A549 (cell line): ENCODE measurements around the gene IGHMBP2. TPM values are rescaled to one million over a fixed set of nuclear protein-coding genes. Genes with fewer than 3 reads are reported as not detected.
A peak's percentile ranks its signal among the peaks of the same experiment; 100 is the strongest.

Experiments
- ATAC-seq, 2 experiments: fragments of 200-7000 bp in 1 of 2; fragments of >200 bp in 1 of 2; cut with Nextera tagmentation in 1 of 2; cut with Tn5 transposase in 1 of 2; 3 replicates each; pipeline versions ENCODE4 v1.8.0 to v1.9.1; 2018 to 2020; ENCODE audit warnings: mild to moderate bottlenecking in 1 of 2, moderate library complexity in 1 of 2
- CTCF ChIA-PET: fragments of 300-600 bp; sonication (Branson Sonifier 250); formaldehyde crosslinking; extraction: SDS; loops from one replicate; lab custom pipeline; 2021; ENCODE audit warnings: antibody characterized with exemption, inconsistent platforms; lab: Yijun Ruan, JAX
- POLR2A ChIA-PET: fragments of 350-600 bp; formaldehyde crosslinking; extraction: SDS; loops from one replicate; lab custom pipeline; 2021; ENCODE audit warnings: antibody characterized with exemption, inconsistent platforms; lab: Yijun Ruan, JAX
- DNase-seq, 2 experiments: peaks; one replicate each; pipeline versions ENCODE4 v3.0.0 to v3.0.0-alpha.2; 2011 to 2016; ENCODE audit warnings: low read depth in 1 of 2, low spot score in 1 of 2
- FAIRE-seq: peaks from 2 replicates; lab custom pipeline; 2011; peaks lifted over from hg19 to GRCh38; lab: Jason Lieb, UNC
- H3K27ac ChIP-seq, 2 experiments: fragments of >200 bp; sonication (Bioruptor Twin); formaldehyde crosslinking; 3 replicates each; pipeline ENCODE4 v1.5.1; 2016 to 2017
- H3K4me1 ChIP-seq: fragments of >200 bp; sonication (Bioruptor Twin); formaldehyde crosslinking; 3 replicates; pipeline ENCODE4 v1.6.1; 2016
- H3K4me2 ChIP-seq: fragments of >200 bp; sonication (Bioruptor Twin); formaldehyde crosslinking; 3 replicates; pipeline ENCODE4 v1.6.1; 2016
- H3K4me3 ChIP-seq: fragments of >200 bp; sonication (Bioruptor Twin); formaldehyde crosslinking; 3 replicates; pipeline ENCODE4 v1.5.1; 2016
- H3K9me3 ChIP-seq: fragments of >200 bp; sonication (Bioruptor Twin); formaldehyde crosslinking; 3 replicates; pipeline ENCODE4 v1.6.1; 2016
- CTCF ChIP-seq: fragments of >200 bp; sonication (Bioruptor Twin); formaldehyde crosslinking; IDR thresholded peaks from 3 replicates; pipeline ENCODE4 v1.5.1; 2016
- FOXS1 ChIP-seq: fragments of 250-450 bp; sonication (Bioruptor Pico); IDR thresholded peaks from 2 replicates; pipeline ENCODE4 v1.5.0; 2020; ENCODE audit warnings: mild to moderate bottlenecking, moderate library complexity
- HDAC2 ChIP-seq: fragments of 200-600 bp; sonication (generic); IDR thresholded peaks from 2 replicates; pipeline ENCODE4 v1.6.1; 2016
- HMGXB4 ChIP-seq: fragments of 250-450 bp; sonication (Bioruptor Pico); IDR thresholded peaks from 2 replicates; pipeline ENCODE4 v1.5.0; 2021; ENCODE audit warnings: mild to moderate bottlenecking, moderate library complexity, borderline replicate concordance
- HOXA7 ChIP-seq: fragments of 250-450 bp; sonication (Bioruptor Pico); IDR thresholded peaks from 2 replicates; pipeline ENCODE4 v1.5.0; 2020; ENCODE audit warnings: mild to moderate bottlenecking, moderate library complexity
- HOXB13 ChIP-seq: fragments of 250-450 bp; sonication (Bioruptor Pico); IDR thresholded peaks from 2 replicates; pipeline ENCODE4 v1.5.0; 2020; ENCODE audit warnings: low read depth, mild to moderate bottlenecking, moderate library complexity
- KDM5A ChIP-seq: fragments of 200-600 bp; sonication (generic); IDR thresholded peaks from 2 replicates; pipeline ENCODE4 v1.6.1; 2016; ENCODE audit warnings: antibody characterized with exemption, mild to moderate bottlenecking
- MAZ ChIP-seq: fragments of 150-350 bp; IDR thresholded peaks from 2 replicates; pipeline ENCODE4 v1.6.1; 2014; ENCODE audit warnings: antibody characterized with exemption, low read depth, low read length, borderline replicate concordance
- NFE2L2 ChIP-seq: fragments of 150-350 bp; conservative IDR thresholded peaks from 2 replicates; pipeline ENCODE4 v1.6.1; 2014; ENCODE audit warnings: low read length
- POLR2AphosphoS2 ChIP-seq: conservative IDR thresholded peaks from 2 replicates; pipeline ENCODE4 v1.6.1; 2012; ENCODE audit warnings: low read length, improper control_type of control experiment, inconsistent platforms
- RAD21 ChIP-seq, 2 experiments: fragments of >200 bp in 1 of 2; sonication (Bioruptor Twin) in 1 of 2; formaldehyde crosslinking in 1 of 2; IDR thresholded peaks in 1 of 2; conservative IDR thresholded peaks in 1 of 2; 2 replicates in 1 of 2; 3 replicates in 1 of 2; pipeline ENCODE4 v1.6.1; 2012 to 2018; ENCODE audit warnings: inconsistent platforms in 1 of 2
- RARB ChIP-seq: fragments of 250-450 bp; sonication (Bioruptor Pico); IDR thresholded peaks from 2 replicates; pipeline ENCODE4 v1.8.0; 2021; ENCODE audit warnings: mild to moderate bottlenecking, moderate library complexity
- RNF2 ChIP-seq: fragments of 200-600 bp; sonication (generic); IDR thresholded peaks from 2 replicates; pipeline ENCODE4 v1.6.1; 2016; ENCODE audit warnings: low read depth, mild to moderate bottlenecking, antibody characterized with exemption, moderate library complexity, borderline replicate concordance
- SMC3 ChIP-seq: fragments of >200 bp; sonication (Bioruptor Twin); formaldehyde crosslinking; IDR thresholded peaks from 3 replicates; pipeline ENCODE4 v1.6.1; 2018; ENCODE audit warnings: inconsistent platforms
- ZC3H11A ChIP-seq: fragments of 450-650 bp; IDR thresholded peaks from 2 replicates; pipeline ENCODE4 v1.6.1; 2014; ENCODE audit warnings: antibody characterized with exemption, mild to moderate bottlenecking
- ZFP36 ChIP-seq: fragments of 450-650 bp; IDR thresholded peaks from 2 replicates; pipeline ENCODE4 v1.6.1; 2014; ENCODE audit warnings: borderline replicate concordance; ENCODE audit not compliant: partially characterized antibody
- ZSCAN20 ChIP-seq: fragments of 250-450 bp; sonication (Bioruptor Pico); IDR thresholded peaks from 2 replicates; pipeline ENCODE4 v1.8.0; 2022; ENCODE audit warnings: mild to moderate bottlenecking, moderate library complexity
- WGBS: methylation state at CpG from one replicate; pipeline ENCODE4 v1.1.6; 2017; ENCODE audit errors: missing lambda C conversion rate; 5-methylcytosine and 5-hydroxymethylcytosine counted together
- polyA plus RNA-seq, 4 experiments: library from polyadenylated mRNA; depleted of rRNA in 3 of 4; stranded (reverse); fragments of >200 nt; fragmentation: RNase III in 1 of 4; extraction: RNeasy Plus Mini Kit Qiagen cat#74134 plus additional on column Dnase treatment in 1 of 4; gene quantifications; 2 replicates in 3 of 4; 3 replicates in 1 of 4; pipeline ENCODE4 v1.2.3, GENCODE V29; 2011 to 2017

Gene IGHMBP2
- polyA plus RNA-seq, 2 of the 4 experiments (the other 2 are of a cell fraction): 11.9 to 12.8 TPM

- no peak overlapping the region for H3K4me2 ChIP-seq
- no peaks in the 10 kb centered on the region for H3K9me3 ChIP-seq
- no peak for DNase-seq
- no peak for FAIRE-seq
- no peaks in the 10 kb centered on the region for H3K4me1 ChIP-seq
- H3K4me3 ChIP-seq: no peak overlapping the region
- TF ChIP-seq ZSCAN20 (no peak), POLR2AphosphoS2 (no peak), HDAC2 (no peak), RNF2 (no peak), RARB (CRISPR knock-in tag) (no peak), FOXS1 (CRISPR knock-in tag) (no peak), KDM5A (no peak)
- CTCF ChIA-PET: interaction anchor here (0.9 to 2.7 kb wide), 4 partner anchors 18 to 622 kb away, joined by 3 to 8 read pairs (median 4); partner anchors contain the start of gene MRGPRF
- POLR2A ChIA-PET: no interaction called here
- no peak overlapping the region for H3K27ac ChIP-seq
- 88% methylated on average over 2 of the region's 2 CpGs for WGBS
- ATAC-seq: no peak
These were observed 44.8 kb downstream of the IGHMBP2 start for GRCh38 chr11:68948496-68948895.

DNA sequence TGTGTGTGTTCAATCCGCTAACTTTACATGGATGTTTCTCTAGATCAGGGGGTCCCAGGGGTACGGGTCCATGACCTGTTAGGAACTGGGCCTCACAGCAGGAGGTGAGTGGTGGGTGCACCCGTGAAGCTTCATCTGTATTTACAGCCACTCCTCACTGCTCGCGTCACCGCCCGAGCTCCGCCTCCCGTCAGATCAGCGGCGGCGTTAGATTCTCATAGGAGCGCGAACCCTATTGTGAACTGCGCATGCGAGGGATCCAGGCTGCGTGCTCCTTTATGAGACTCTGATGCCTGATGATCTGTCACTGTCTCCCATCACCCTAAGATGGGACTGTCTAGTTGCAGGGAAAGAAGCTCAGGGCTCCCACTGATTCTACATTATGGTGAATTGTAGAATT, 45.2 kb downstream of the IGHMBP2 start:
- no peaks in the 10 kb centered on the region for H3K9me3 ChIP-seq
- ChIA-PET CTCF (interaction anchor here (0.9 to 3.1 kb wide), 4 partner anchors 8 to 95 kb away, joined by 3 to 17 read pairs (median 6); partner anchors contain the start of gene MRGPRF), POLR2A (no interaction called here)
- TF ChIP-seq MAZ (no peak), HOXA7 (CRISPR knock-in tag) (no peak), NFE2L2 (no peak)
- WGBS: 86% methylated on average over 17 of the region's 17 CpGs
- FAIRE-seq (no peak), ATAC-seq (no peak), DNase-seq (no peak)
- H3K27ac ChIP-seq: no peak overlapping the region
- no peak overlapping the region for H3K4me2 ChIP-seq
- H3K4me3 ChIP-seq: no peak overlapping the region
- H3K4me1 ChIP-seq: no peaks in the 10 kb centered on the region

DNA sequence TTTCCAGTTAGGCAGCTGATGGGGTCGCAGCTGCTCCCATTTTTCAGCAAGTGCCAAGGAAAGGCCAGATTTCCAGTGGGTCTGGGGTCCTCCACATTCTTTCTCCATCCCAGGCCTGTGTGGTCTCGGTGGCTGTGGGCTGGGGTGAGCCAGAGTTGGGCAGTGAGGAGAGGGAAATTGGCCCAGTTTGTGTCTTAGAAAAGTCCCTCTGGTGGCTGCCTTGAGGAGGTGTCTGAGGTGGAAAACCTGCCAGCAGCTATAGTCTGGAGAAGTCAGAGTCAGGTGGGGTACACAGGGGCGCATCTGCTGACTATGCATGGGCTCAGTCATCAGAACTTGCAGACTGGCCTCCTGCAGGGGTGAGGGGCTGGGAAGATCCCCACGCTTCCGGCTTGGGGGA, 46.6 kb downstream of the IGHMBP2 start:
- CTCF ChIA-PET: interaction anchor here (0.6 to 3.1 kb wide), 13 partner anchors 10 to 139 kb away, joined by 3 to 17 read pairs (median 4); no protein-coding TSS in a partner anchor
- POLR2A ChIA-PET: no interaction called here
- Histone ChIP-seq H3K27ac (no peak overlapping the region), H3K4me1 (no peaks in the 10 kb centered on the region; the same call in 2 of the 3 replicates), H3K4me2 (no peak overlapping the region), H3K4me3 (no peak overlapping the region), H3K9me3 (no peaks in the 10 kb centered on the region)
- WGBS: 47% methylated on average over 5 of the region's 5 CpGs
- FAIRE-seq: no peak
- peak; percentile 88 to 90 for ATAC-seq
- TF ChIP-seq SMC3 (peak; percentile 55), HMGXB4 (CRISPR knock-in tag) (no peak), CTCF (0 out of 3 replicates have a peak, but pooled peaks have one; percentile 25), ZFP36 (no peak), RAD21 (conservative IDR thresholded peaks at IDR 0.05 in 1 of 2, IDR thresholded peaks at IDR 0.05 in 1 of 2) (0 out of 5 replicates have a peak, but pooled peaks of 1 of the 2 experiments have one; percentile 10), HOXB13 (CRISPR knock-in tag) (no peak), ZC3H11A (no peak)
- DNase-seq: peak; percentile 47 to 68
